ENCODE measurements around the gene KIF7. TPM values are rescaled to one million over a fixed set of nuclear protein-coding genes. Genes with fewer than 3 reads are reported as not detected.

KIF7 gene
- total and polyA plus RNA-seq, 2 donors (not counting 3 experiments of a cell fraction or from before 2014, with no cell fraction given): 4.2 to 11.3 TPM

DNA sequence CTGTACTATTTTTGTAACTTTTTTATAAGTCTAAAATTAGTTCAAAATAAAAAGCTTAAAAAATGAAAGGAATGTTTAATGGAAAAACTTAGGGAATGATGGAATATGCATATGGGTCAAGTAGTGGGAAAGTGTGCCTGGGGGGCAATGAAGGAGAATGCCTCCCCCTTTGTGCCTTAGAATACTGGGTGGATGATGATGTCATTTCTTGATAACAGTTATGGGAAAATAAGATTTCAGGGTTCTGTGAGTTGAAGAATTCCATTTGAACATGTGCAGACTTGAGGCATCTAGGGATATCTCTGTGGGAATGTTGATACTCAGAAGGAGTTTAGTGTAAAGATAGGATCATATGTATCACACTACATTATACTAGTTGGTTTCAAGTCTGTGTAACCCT lies 49.1 kb upstream of the KIF7 start:
- no TSS peak for BruUV-seq (replicated peaks)
- no peak overlapping the region for H2AFZ ChIP-seq (ENCODE audit: low read depth, low read length)
- no peaks in the 10 kb centered on the region for H3K36me3 ChIP-seq (ENCODE audit: control insufficient read depth in 2 of 2, extremely low read depth in 1 of 2, insufficient read depth in 2 of 2, low read length in 2 of 2)
- no peaks in the 10 kb centered on the region for H3K9me3 ChIP-seq (replicated peaks; ENCODE audit: control insufficient read depth, insufficient read depth, low read length)
- no peak for TF ChIP-seq FOS (IDR thresholded peaks at IDR 0.05; ENCODE audit: borderline replicate concordance, insufficient read depth, low read length)
- TF ChIP-seq, protein P1, sequence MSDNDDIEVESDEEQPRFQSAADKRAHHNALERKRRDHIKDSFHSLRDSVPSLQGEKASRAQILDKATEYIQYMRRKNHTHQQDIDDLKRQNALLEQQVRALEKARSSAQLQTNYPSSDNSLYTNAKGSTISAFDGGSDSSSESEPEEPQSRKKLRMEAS (IDR thresholded peaks at IDR 0.05; ENCODE audit: insufficient read depth, insufficient read length): no peak
- no peak for TF ChIP-seq POLR2A (IDR thresholded peaks at IDR 0.05; ENCODE audit: low read depth, low read length)
- no peak for TF ChIP-seq JUN (IDR thresholded peaks at IDR 0.05; ENCODE audit: borderline replicate concordance, insufficient read depth, insufficient read length, low read depth)
- TF ChIP-seq, protein P2, sequence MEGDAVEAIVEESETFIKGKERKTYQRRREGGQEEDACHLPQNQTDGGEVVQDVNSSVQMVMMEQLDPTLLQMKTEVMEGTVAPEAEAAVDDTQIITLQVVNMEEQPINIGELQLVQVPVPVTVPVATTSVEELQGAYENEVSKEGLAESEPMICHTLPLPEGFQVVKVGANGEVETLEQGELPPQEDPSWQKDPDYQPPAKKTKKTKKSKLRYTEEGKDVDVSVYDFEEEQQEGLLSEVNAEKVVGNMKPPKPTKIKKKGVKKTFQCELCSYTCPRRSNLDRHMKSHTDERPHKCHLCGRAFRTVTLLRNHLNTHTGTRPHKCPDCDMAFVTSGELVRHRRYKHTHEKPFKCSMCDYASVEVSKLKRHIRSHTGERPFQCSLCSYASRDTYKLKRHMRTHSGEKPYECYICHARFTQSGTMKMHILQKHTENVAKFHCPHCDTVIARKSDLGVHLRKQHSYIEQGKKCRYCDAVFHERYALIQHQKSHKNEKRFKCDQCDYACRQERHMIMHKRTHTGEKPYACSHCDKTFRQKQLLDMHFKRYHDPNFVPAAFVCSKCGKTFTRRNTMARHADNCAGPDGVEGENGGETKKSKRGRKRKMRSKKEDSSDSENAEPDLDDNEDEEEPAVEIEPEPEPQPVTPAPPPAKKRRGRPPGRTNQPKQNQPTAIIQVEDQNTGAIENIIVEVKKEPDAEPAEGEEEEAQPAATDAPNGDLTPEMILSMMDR (IDR thresholded peaks at IDR 0.05; ENCODE audit: extremely low read depth in 1 of 2, insufficient read depth in 1 of 2, low read depth in 1 of 2, low read length in 2 of 2): no peak
- TF ChIP-seq GATA2 (IDR thresholded peaks at IDR 0.05; ENCODE audit: insufficient read depth, insufficient read length, low read depth, low read length): no peak
- no peak for TF ChIP-seq MYC (IDR thresholded peaks at IDR 0.05; ENCODE audit: low read depth, low read length)
- no peak for TF ChIP-seq POLR2AphosphoS5 (IDR thresholded peaks at IDR 0.05; ENCODE audit: insufficient read depth, low read depth, low read length)
- no peak for TF ChIP-seq EZH2 (IDR thresholded peaks at IDR 0.05; ENCODE audit: borderline replicate concordance, low read depth, low read length, severe bottlenecking)
- peaks cover 21 to 55% of the 10 kb centered on the region in 2 experiments for H3K27me3 ChIP-seq (ENCODE audit: control insufficient read depth in 2 of 2, insufficient read depth in 2 of 2, low read length in 2 of 2)
- no peaks in the 10 kb centered on the region for H3K79me2 ChIP-seq (ENCODE audit: control insufficient read depth, insufficient read depth, low read length)
- no peaks in the 10 kb centered on the region for H3K4me1 ChIP-seq (ENCODE audit: control insufficient read depth, extremely low read depth, insufficient read depth, low read length)
- no peak overlapping the region for H3K27ac ChIP-seq (ENCODE audit: insufficient read depth, low read depth, low read length)
- H4K20me1 ChIP-seq (replicated peaks; ENCODE audit: control insufficient read depth, extremely low read depth, insufficient read depth, low read length): no peaks in the 10 kb centered on the region
- DNase-seq (ENCODE audit: low read depth, low spot score): no peak
- dilution Hi-C loops (cut with MboI; ENCODE audit: extremely low pct_ligation_motif_present, low sequenced_read_pairs) (no loop called here), intact Hi-C loops (cut with micrococcal nuclease) (no loop called here)
- no peaks in the 10 kb centered on the region for H3K9me1 ChIP-seq (replicated peaks; ENCODE audit: control insufficient read depth, extremely low read depth, insufficient read depth, low read length)
- no peak overlapping the region for H3K9ac ChIP-seq (replicated peaks; ENCODE audit: extremely low read depth, insufficient read depth, low read length)
- FAIRE-seq: no peak
- POLR2A ChIA-PET: no interaction called here
- no peak overlapping the region for H3K4me2 ChIP-seq (ENCODE audit: insufficient read depth, low read length)
- no peak overlapping the region for H3K4me3 ChIP-seq (replicated peaks in 1 of 3; ENCODE audit: insufficient read depth in 1 of 3, low read depth in 1 of 3, low read length in 3 of 3)
- CTCF ChIA-PET: interaction anchor here (0.7 to 1.5 kb wide), 4 partner anchors 13 to 597 kb away, joined by 3 to 7 read pairs (median 6); no protein-coding TSS in a partner anchor

Measured in endothelial cell of umbilical vein (primary cell).